HepG2 (cell line): ENCODE measurements around the gene PEX5L. TPM values are rescaled to one million over a fixed set of nuclear protein-coding genes. Genes with fewer than 3 reads are reported as not detected.

Source experiments
- GTF2F1 ChIP-seq: fragments of 150-350 bp; IDR thresholded peaks from 2 replicates; pipeline ENCODE4 v1.6.1; 2014; ENCODE audit warnings: low read length
- HNRNPL ChIP-seq: fragments of 200-400 bp; formaldehyde crosslinking; IDR thresholded peaks from 2 replicates; pipeline ENCODE4 v1.6.1; 2017; ENCODE audit warnings: mild to moderate bottlenecking, low read depth, low read length
- JUNB ChIP-seq: sonication (generic); formaldehyde crosslinking; IDR thresholded peaks from 2 replicates; pipeline ENCODE4 v1.8.0; 2022; ENCODE audit warnings: missing genetic modification reagents, mild to moderate bottlenecking, borderline replicate concordance
- KLF12 ChIP-seq: sonication (generic); formaldehyde crosslinking; IDR thresholded peaks from 2 replicates; pipeline ENCODE4 v1.4.0; 2020; ENCODE audit warnings: missing genetic modification reagents, borderline replicate concordance
- NFYC ChIP-seq: IDR thresholded peaks from 2 replicates; pipeline ENCODE4 v1.6.1; 2016; ENCODE audit warnings: missing genetic modification reagents, missing compliant biosample characterization
- THAP9 ChIP-seq: sonication (generic); formaldehyde crosslinking; IDR thresholded peaks from 2 replicates; pipeline ENCODE4; 2020; ENCODE audit warnings: missing genetic modification reagents, mild to moderate bottlenecking, borderline replicate concordance
- ZNF550 ChIP-seq: sonication (generic); formaldehyde crosslinking; IDR thresholded peaks from 2 replicates; pipeline ENCODE4 v1.4.0; 2020; ENCODE audit warnings: mild to moderate bottlenecking, missing genetic modification reagents, borderline replicate concordance
- ZNF75D ChIP-seq: sonication (generic); formaldehyde crosslinking; IDR thresholded peaks from 2 replicates; pipeline ENCODE4 v1.8.1; 2023; ENCODE audit warnings: missing genetic modification reagents, mild to moderate bottlenecking, borderline replicate concordance
- ZNF768 ChIP-seq: sonication (generic); formaldehyde crosslinking; IDR thresholded peaks from 2 replicates; pipeline ENCODE4 v1.4.0; 2020; ENCODE audit warnings: missing genetic modification reagents
- polyA plus RNA-seq, 8 experiments: library from polyadenylated mRNA; depleted of rRNA in 3 of 8; stranded (reverse) in 7 of 8; unstranded in 1 of 8; fragments of >200 nt; fragmentation: Illumina TruSeq in 4 of 8; extraction: Trizol in 4 of 8; gene quantifications; 2 replicates each; pipeline versions ENCODE4 v1.2.1 to v1.2.3, GENCODE V29; 2011 to 2016; ENCODE audit warnings: low read depth in 4 of 8, missing spikeins in 1 of 8, mixed read lengths in 1 of 8; ENCODE audit not compliant: insufficient read depth in 1 of 8
- total RNA-seq, 5 experiments: library from RNA; depleted of rRNA; stranded (reverse); fragments of >200 nt; fragmentation: Illumina TruSeq; extraction: Trizol; gene quantifications; 2 replicates each; pipeline ENCODE4 v1.2.3, GENCODE V29; 2016; ENCODE audit warnings: low read depth in 1 of 5
- TF ChIP-seq, protein P1 (sequence below): IDR thresholded peaks from 2 replicates; pipeline ENCODE4 v1.4.0; 2020; ENCODE audit warnings: mild to moderate bottlenecking, missing genetic modification reagents

The PEX5L gene
- total and polyA plus RNA-seq, 2 of the 13 experiments (the other 11 are each of a cell fraction or from before 2014, with no cell fraction given), result not detected

GRCh38 chr3:179921500-179921899 lies 115.2 kb downstream of the PEX5L start (continued):
- TF ChIP-seq NFYC (CRISPR knock-in tag) (no peak), ZNF768 (CRISPR knock-in tag) (no peak), JUNB (no peak), HNRNPL (no peak), ZNF550 (CRISPR knock-in tag) (no peak), KLF12 (CRISPR knock-in tag) (no peak), ZNF75D (no peak), THAP9 (CRISPR knock-in tag) (no peak), GTF2F1 (no peak)
- TF ChIP-seq, protein P1, sequence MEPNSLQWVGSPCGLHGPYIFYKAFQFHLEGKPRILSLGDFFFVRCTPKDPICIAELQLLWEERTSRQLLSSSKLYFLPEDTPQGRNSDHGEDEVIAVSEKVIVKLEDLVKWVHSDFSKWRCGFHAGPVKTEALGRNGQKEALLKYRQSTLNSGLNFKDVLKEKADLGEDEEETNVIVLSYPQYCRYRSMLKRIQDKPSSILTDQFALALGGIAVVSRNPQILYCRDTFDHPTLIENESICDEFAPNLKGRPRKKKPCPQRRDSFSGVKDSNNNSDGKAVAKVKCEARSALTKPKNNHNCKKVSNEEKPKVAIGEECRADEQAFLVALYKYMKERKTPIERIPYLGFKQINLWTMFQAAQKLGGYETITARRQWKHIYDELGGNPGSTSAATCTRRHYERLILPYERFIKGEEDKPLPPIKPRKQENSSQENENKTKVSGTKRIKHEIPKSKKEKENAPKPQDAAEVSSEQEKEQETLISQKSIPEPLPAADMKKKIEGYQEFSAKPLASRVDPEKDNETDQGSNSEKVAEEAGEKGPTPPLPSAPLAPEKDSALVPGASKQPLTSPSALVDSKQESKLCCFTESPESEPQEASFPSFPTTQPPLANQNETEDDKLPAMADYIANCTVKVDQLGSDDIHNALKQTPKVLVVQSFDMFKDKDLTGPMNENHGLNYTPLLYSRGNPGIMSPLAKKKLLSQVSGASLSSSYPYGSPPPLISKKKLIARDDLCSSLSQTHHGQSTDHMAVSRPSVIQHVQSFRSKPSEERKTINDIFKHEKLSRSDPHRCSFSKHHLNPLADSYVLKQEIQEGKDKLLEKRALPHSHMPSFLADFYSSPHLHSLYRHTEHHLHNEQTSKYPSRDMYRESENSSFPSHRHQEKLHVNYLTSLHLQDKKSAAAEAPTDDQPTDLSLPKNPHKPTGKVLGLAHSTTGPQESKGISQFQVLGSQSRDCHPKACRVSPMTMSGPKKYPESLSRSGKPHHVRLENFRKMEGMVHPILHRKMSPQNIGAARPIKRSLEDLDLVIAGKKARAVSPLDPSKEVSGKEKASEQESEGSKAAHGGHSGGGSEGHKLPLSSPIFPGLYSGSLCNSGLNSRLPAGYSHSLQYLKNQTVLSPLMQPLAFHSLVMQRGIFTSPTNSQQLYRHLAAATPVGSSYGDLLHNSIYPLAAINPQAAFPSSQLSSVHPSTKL (CRISPR knock-in tag), result no peak
